AG04449 (cell line): Measurements from ENCODE around the gene C16orf89.
"Not testable (repeated sequence)": the region's sequence is repeated elsewhere in the genome, so short reads cannot be mapped to it uniquely, and the experiment has no call there.

Experiments
- CTCF ChIA-PET: fragments of 350-600 bp; formaldehyde crosslinking; extraction: SDS; loops from one replicate; lab custom pipeline; 2021; ENCODE audit warnings: antibody characterized with exemption; lab: Yijun Ruan, JAX
- POLR2A ChIA-PET: fragments of 400-600, 350-600 bp; formaldehyde crosslinking; extraction: SDS; loops from one replicate; lab custom pipeline; 2020; ENCODE audit warnings: antibody characterized with exemption, inconsistent platforms; lab: Yijun Ruan, JAX
- DNase-seq: peaks from one replicate; pipeline ENCODE4 v3.0.0-alpha.2; 2010; ENCODE audit warnings: low read depth, low spot score
- H3K4me3 ChIP-seq: 2 replicates; pipeline ENCODE4 v1.5.1; 2011; ENCODE audit warnings: low read depth, mild to moderate bottlenecking, control low read depth, low read length
- CTCF ChIP-seq: IDR thresholded peaks from one replicate; pipeline ENCODE4 v1.5.1; 2011; ENCODE audit warnings: mild to moderate bottlenecking, moderate library complexity, low read length, control low read depth, inconsistent platforms; ENCODE audit not compliant: insufficient read depth; ENCODE audit errors: missing control alignments

Gene C16orf89

DNA sequence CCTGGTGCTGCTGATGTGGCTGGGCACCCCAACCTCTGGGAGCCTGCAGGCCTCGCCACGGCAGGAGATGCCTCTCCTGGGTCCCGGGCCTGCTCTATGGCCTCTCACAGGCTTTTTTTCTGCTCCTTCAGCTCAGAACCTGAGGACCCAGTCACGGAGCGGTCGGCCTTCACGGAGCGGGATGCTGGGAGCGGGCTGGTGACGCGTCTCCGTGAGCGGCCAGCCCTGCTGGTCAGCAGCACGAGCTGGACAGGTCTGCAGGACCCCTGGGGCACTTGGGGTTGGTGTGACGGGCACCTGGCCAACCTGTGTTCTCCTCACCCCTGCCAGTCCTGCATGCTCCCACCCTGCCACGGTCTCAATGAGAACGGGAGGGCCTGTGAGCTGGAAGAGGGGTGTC lies 12.9 kb upstream of the C16orf89 start:
- DNase-seq = no peak
- CTCF ChIA-PET = no interaction called here
- no peak for TF ChIP-seq CTCF
- H3K4me3 ChIP-seq = no peak overlapping the region
- POLR2A ChIA-PET = no interaction called here

DNA sequence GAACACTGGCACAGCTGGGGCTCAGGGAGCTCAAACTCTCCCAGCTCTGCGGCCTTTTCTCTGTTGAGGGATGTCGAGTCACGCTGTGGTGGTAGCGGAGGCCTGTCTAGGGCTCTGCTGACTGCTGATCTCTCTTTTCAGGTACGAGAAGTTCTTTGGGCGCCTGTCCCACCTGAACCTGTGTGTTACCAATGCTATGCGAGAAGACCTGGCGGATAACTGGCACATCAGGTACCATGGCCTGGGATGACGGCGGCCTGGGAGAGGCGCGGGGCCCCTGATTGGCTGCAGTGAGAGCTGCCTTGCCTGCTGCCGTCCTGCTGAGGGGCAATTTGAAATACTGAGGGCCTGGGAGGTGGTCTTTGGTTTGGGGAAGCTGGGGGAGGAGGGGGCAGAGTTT lies 11.5 kb upstream of the C16orf89 start:
- ChIA-PET POLR2A (no interaction called here), CTCF (no interaction called here)
- TF ChIP-seq CTCF = no peak

DNA sequence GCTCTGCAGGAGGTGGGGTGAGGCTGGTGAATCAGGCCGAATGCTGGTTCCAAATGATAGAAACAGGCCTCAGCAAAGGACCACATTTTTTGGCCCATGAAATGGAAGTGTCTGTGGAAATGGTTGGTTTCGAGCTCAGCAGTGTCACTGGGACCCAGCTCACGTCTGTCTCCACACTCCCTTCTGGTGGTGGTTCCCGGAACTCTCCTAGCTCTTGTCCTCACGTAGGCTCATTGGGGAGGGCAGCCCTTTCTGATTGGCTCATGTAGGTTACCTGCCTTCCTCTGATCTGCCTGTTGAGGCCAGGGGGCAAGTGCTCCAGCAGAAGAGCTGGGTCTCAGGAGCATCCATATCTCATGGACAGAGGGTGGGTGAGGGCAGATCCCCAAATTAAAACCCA lies 9.9 kb upstream of the C16orf89 start:
- TF ChIP-seq CTCF = no peak
- ChIA-PET POLR2A (no interaction called here), CTCF (interaction anchor here (1.0 to 2.6 kb wide), 4 partner anchors 9 to 17 kb away, joined by 3 to 15 read pairs (median 4); no protein-coding TSS in a partner anchor)
- DNase-seq = no peak
- H3K4me3 ChIP-seq = no peak overlapping the region

More for the DNA sequence above, 11.5 kb upstream of the C16orf89 start:
- H3K4me3 ChIP-seq = no peak overlapping the region
- no peak for DNase-seq

GRCh38 chr16:5073771-5074170 lies 8.0 kb upstream of the C16orf89 start:
- DNase-seq, H3K4me3 ChIP-seq, POLR2A ChIA-PET: not testable (repeated sequence)
- CTCF ChIA-PET = interaction anchor here (2.7 kb wide), 1 partner anchor 9 kb away, joined by 6 read pairs; no protein-coding TSS in a partner anchor

- POLR2A ChIA-PET = no interaction called here
- H3K4me3 ChIP-seq = no peak overlapping the region; the same call in 1 of the 2 replicates
- DNase-seq = peak; percentile 4
- CTCF ChIA-PET = interaction anchor here (1.4 to 2.7 kb wide), 2 partner anchors 10 to 19 kb away, joined by 5 to 6 read pairs; no protein-coding TSS in a partner anchor
- no peak for TF ChIP-seq CTCF
Observed at GRCh38 chr16:5073279-5073629, 7.5 kb upstream of the C16orf89 start.

DNA sequence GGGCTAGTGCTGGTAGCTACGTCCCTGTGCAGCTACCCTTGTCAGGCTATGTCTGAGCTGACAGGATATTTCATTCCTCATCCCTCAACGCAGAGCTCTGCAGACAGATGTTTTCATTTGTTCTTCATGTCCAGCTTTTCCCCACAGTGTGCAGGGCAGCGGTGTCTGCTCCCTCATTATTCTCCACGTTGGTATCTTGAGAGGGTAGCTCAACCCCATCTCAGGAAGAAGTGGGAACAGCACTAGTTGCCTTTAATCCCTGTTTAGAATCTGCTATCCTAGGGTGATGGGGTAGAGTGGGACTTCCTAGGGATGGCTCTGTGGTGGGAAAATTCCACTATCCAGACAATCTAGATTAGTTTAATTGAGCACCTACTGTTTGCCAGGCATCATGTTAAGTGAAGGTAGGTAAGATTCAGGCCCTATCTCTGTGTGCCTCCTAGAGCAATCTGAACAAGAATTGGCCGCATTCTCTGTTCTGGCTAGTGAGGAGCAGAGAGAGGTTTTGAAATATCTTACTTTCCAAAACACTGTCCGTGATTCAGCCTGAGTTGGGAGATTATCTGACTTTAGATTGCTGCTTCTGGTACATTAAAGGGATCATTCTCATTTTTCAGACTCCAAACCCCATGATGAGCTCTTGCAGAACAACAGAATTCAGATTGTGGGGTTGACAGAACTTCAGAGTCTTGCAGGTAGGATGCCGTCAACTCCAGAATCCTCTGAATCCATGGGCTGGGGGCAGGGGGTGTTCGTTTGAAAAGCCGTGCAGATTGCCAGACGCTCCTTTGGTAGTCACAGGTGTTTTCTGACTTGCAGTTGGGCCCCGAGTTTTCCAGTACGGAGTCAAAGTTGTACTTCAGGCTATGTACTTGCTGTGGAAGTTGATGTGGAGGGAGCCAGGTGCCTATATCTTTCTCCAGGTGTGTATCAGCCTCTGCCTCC lies 6.8 kb upstream of the C16orf89 start:
- ChIA-PET POLR2A (interaction anchor here (0.7 to 0.8 kb wide), 3 partner anchors 69 to 1210 kb away, joined by 3 read pairs; partner anchors contain the start of genes ANKS3 and DNAAF8), CTCF (interaction anchor here (0.7 to 2.7 kb wide), 4 partner anchors 10 to 21 kb away, joined by 3 to 6 read pairs (median 4); no protein-coding TSS in a partner anchor)
- no peak for DNase-seq
- peak overlapping the region; percentile 81 for H3K4me3 ChIP-seq
- no peak for TF ChIP-seq CTCF
